ENCODE results near the gene BAIAP2. TPM values are rescaled to one million over a fixed set of nuclear protein-coding genes. Genes with fewer than 3 reads are reported as not detected.

Gene BAIAP2
- total and polyA plus RNA-seq, 2 of the 13 experiments (the other 11 are each of a cell fraction or from before 2014, with no cell fraction given), result 22.5 to 24.0 TPM

GRCh38 chr17:80989586-80989913 is 45.4 kb upstream of the BAIAP2 start:
- FAIRE-seq (no peak), DNase-seq (ENCODE audit: low spot score) (peak; percentile 39), ATAC-seq (peak; percentile 13)
- Histone ChIP-seq H3K9me3 (ENCODE audit: low read length) (no peaks in the 10 kb centered on the region), H3K4me1 (ENCODE audit: insufficient read depth, low read length) (peaks cover 76% of the 10 kb centered on the region), H3K36me3 (replicated peaks in 1 of 2; ENCODE audit: control insufficient read depth in 1 of 2, insufficient read depth in 2 of 2, low read length in 2 of 2) (no peaks in the 10 kb centered on the region), H3K4me2 (ENCODE audit: low read depth, low read length) (peak overlapping the region; percentile 88), H3K27ac (ENCODE audit: extremely low read length, insufficient read depth, low read length) (no peak overlapping the region), H4K20me1 (ENCODE audit: insufficient read depth, low read length) (no peaks in the 10 kb centered on the region), H3K79me2 (ENCODE audit: insufficient read depth, low read length) (no peaks in the 10 kb centered on the region), H3K27me3 (ENCODE audit: control insufficient read depth in 1 of 2, insufficient read depth in 2 of 2, low read length in 2 of 2) (peaks cover 3 to 35% of the 10 kb centered on the region in 2 experiments; a peak in 4 of 5 replicates), H2AFZ (ENCODE audit: low read length) (no peak overlapping the region), H3K9ac (ENCODE audit: insufficient read depth, low read depth, low read length) (peak overlapping the region; percentile 41; the same call in 1 of the 2 replicates), H3K4me3 (replicated peaks in 1 of 3; ENCODE audit: insufficient read depth in 1 of 3, low read depth in 2 of 3, low read length in 3 of 3) (peak overlapping the region in 2 of 3 experiments; percentile 39 to 74; a peak in 4 of 6 replicates)
- in situ Hi-C loops (cut with HindIII; ENCODE audit: extremely low pct_ligation_motif_present, low pct_unique_long_range_greater_than_20kb) (loop anchor here (5.0 kb wide), 1 partner anchor 108 kb away; no protein-coding TSS in a partner anchor), intact Hi-C loops (cut with micrococcal nuclease; ENCODE audit: unreplicated experiment) (loop anchor here (1.0 kb wide), 1 partner anchor 112 kb away; no protein-coding TSS in a partner anchor)
- POLR2A ChIA-PET, result interaction anchor here (1.0 to 2.1 kb wide), 6 partner anchors 12 to 108 kb away, joined by 3 to 5 read pairs (median 3); no protein-coding TSS in a partner anchor
- BruUV-seq (replicated peaks), result no TSS peak
- CTCF ChIA-PET (ENCODE audit: low intra/inter-chr PET ratio, low total read pairs), result interaction anchor here (0.8 to 2.9 kb wide), 2 partner anchors 107 to 112 kb away, joined by 3 to 39 read pairs; no protein-coding TSS in a partner anchor
- 6% methylated on average over 5 of the region's 11 CpGs for WGBS (ENCODE audit: low lambda C conversion rate)
- 0 out of 2 replicates have a peak, but pooled peaks have one; percentile 10 for TF ChIP-seq UBTF (CRISPR knock-in tag; IDR thresholded peaks at IDR 0.05)
- TF ChIP-seq PHF21A (CRISPR knock-in tag; IDR thresholded peaks at IDR 0.05), result peak; percentile 44; the same call in 1 of the 2 replicates
- no peak for TF ChIP-seq ZSCAN9 (CRISPR knock-in tag; IDR thresholded peaks at IDR 0.05; ENCODE audit: borderline replicate concordance)
- TF ChIP-seq SNAPC5 (CRISPR knock-in tag; IDR thresholded peaks at IDR 0.05; ENCODE audit: borderline replicate concordance), result no peak
- no peak for TF ChIP-seq AHDC1 (CRISPR knock-in tag; IDR thresholded peaks at IDR 0.05; ENCODE audit: borderline replicate concordance)
- 0 out of 2 replicates have a peak, but pooled peaks have one; percentile 59 for TF ChIP-seq RFXAP (CRISPR knock-in tag; IDR thresholded peaks at IDR 0.05; ENCODE audit: borderline replicate concordance)
- TF ChIP-seq ZNF543 (CRISPR knock-in tag; IDR thresholded peaks at IDR 0.05), result peak; percentile 7; the same call in 1 of the 2 replicates
- peak; percentile 11; the same call in 1 of the 2 replicates for TF ChIP-seq CEBPB (IDR thresholded peaks at IDR 0.05; ENCODE audit: borderline replicate concordance, low read depth, low read length)
- TF ChIP-seq CBX1 (IDR thresholded peaks at IDR 0.05; ENCODE audit: low read depth), result no peak
- 0 out of 2 replicates have a peak, but pooled peaks have one; percentile 4 for TF ChIP-seq SMAD1 (CRISPR knock-in tag; IDR thresholded peaks at IDR 0.05; ENCODE audit: borderline replicate concordance, low read depth)
- no peak for TF ChIP-seq FOSL1 (CRISPR knock-in tag; IDR thresholded peaks at IDR 0.05; ENCODE audit: borderline replicate concordance)
- TF ChIP-seq ZNF766 (CRISPR knock-in tag; IDR thresholded peaks at IDR 0.05; ENCODE audit: borderline replicate concordance), result peak; percentile 2; the same call in 1 of the 2 replicates
- TF ChIP-seq ZSCAN25 (CRISPR knock-in tag; IDR thresholded peaks at IDR 0.05), result no peak
- TF ChIP-seq POLR2AphosphoS5 (IDR thresholded peaks at IDR 0.05; ENCODE audit: low read depth, low read length), result no peak
- no peak for TF ChIP-seq TBL1XR1 (IDR thresholded peaks at IDR 0.05; ENCODE audit: borderline replicate concordance, low read length, partially characterized antibody)
